ENCODE data around the gene TBX21.

TBX21 gene, protein sequence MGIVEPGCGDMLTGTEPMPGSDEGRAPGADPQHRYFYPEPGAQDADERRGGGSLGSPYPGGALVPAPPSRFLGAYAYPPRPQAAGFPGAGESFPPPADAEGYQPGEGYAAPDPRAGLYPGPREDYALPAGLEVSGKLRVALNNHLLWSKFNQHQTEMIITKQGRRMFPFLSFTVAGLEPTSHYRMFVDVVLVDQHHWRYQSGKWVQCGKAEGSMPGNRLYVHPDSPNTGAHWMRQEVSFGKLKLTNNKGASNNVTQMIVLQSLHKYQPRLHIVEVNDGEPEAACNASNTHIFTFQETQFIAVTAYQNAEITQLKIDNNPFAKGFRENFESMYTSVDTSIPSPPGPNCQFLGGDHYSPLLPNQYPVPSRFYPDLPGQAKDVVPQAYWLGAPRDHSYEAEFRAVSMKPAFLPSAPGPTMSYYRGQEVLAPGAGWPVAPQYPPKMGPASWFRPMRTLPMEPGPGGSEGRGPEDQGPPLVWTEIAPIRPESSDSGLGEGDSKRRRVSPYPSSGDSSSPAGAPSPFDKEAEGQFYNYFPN

DNA sequence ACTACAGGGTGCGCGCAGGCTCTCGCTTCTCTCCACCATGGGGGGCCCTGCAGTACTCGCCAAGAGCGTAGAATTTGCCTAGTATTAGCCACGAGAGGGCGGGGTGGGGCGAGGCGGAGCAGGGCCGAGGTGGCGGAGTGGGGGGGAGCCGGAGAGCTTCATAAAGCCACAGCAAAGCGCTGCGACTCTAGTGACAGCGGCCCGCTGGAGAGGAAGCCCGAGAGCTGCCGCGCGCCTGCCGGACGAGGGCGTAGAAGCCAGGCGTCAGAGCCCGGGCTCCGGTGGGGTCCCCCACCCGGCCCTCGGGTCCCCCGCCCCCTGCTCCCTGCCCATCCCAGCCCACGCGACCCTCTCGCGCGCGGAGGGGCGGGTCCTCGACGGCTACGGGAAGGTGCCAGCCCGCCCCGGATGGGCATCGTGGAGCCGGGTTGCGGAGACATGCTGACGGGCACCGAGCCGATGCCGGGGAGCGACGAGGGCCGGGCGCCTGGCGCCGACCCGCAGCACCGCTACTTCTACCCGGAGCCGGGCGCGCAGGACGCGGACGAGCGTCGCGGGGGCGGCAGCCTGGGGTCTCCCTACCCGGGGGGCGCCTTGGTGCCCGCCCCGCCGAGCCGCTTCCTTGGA, at the start of gene TBX21:
Gene TBX21 (plus strand): TSS at position 190 of the 627 bp plus-strand sequence. CDS start 219 bp downstream, at position 409.
- DNase-seq: peak in 2 of 58 donors; percentile 11 to 25

DNA sequence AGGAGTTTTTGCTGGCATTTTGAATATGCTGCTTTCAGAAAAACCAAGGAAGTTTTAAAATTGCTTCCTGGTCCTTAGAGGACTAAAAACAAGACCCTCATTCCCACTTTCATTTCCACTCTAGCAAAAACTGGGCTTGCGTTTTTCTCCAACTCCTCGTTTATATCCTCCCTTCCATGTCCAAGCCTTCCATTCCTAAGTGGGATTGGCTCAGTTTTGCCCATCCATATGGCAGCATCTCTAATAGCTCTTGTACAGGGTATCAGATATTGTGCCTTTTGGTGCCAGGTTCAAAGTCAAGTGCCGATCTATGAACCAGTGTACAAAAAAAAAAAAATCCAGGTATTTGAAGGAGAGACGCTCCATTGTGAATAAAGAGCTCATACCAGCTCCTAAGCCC, 49.0 kb upstream of the TBX21 start:
- DNase-seq: no peak

DNA sequence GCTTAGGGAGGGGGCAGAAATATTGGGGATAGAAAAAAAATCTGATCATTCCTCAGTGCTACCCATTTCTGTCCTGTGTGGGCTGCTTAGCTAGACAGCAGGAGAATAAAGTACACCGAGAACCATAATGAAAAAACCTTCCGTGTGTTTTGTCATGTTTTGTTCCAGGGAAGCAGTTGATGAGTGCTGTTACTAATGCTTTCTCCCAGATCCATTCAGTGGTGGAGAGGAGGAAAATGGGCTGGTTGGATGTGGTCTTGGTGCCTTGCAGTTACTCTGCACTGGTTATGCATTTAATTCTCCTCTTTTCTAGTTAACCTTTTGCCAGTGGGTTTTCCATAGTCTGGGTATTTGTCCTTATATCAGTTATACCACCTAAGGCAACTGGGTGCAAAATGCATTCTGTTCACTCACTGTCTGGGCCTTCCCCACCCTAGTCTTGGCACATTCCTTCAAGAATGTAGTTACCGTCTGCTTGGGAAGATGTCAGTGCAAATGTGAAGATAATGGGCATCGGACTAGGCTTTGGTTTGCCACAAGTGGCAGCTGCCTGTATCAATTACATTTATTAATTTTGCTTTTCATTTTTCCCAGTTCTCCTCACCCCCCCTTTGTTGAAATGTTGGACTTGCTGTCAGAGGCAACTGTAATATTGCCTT, 48.4 kb upstream of the TBX21 start:
- no peak for DNase-seq

DNA sequence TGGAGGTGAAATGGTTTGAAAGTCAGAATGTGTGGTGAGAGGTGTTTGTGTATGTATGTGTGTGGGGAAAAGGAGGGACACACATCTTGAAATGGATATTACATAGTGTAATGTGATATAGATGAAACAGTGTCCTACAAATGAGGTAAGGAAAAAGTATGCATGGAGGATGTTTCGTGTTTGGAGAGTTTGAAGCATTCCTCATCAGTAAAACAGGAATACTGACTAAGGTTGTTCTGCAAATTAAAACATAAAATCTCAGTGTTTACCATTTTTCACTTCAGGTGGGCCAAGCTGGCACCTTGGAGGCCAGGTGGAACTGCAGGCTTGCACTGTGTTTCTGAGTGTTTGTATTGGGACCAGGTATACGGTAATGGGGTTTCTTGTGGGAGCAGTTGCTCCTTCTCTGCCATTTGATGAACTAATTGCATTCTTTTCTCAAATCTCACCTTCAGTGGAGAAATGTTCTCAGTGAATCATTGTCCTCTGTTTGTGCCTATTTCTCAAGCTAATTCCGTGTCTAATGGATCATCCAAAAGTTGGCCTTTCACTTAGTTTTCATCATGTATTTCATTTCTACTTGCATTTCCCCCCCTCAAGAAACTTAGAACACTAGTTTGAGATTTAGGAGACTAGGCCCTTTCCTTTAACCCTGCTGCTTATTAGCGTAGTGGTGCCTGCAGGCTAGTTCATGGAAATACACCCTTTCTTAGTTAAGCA, 47.3 kb upstream of the TBX21 start:
- no peak for DNase-seq

DNA sequence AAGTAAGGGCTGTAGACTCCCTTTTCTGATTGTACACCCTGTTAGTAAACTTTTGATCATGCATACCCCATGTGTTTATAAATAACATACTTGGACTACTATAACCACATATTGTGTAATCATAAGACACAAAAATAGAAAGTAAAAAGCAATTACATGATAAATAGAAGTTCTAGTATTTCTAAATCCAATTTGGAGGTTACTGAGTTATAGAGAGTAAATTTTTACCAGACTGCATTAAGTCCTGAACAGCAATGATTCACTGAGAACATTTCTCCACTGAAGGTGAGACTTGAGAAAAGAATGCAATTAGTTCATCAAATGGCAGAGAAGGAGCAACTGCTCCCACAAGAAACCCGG, 46.8 kb upstream of the TBX21 start:
- DNase-seq: no peak

DNA sequence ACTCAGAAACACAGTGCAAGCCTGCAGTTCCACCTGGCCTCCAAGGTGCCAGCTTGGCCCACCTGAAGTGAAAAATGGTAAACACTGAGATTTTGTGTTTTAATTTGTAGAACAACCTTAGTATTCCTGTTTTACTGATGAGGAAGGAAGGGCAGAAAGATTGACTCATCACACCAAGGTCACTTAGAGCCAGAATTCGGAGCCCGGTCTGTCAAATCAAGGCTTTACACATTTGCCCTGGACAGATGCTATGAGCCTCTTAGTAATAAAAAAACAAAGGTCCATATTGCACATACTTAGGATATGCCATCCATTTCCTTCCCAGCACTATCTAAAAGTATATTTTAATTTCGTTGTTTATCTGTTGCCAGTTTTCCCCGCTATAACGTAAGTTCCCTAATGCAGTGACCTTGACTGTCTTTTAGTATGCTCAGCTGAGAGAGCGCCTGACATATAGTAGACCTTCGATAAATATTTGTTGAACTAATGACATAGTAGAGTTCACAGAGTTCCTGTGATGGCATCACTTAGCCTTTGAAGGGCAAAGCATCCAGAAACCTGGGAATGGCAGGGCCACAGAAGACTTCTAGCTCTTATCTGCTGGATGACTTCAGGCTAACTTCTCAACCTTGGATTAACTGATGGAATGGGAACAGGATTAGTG, 46.2 kb upstream of the TBX21 start:
- DNase-seq: no peak

DNA sequence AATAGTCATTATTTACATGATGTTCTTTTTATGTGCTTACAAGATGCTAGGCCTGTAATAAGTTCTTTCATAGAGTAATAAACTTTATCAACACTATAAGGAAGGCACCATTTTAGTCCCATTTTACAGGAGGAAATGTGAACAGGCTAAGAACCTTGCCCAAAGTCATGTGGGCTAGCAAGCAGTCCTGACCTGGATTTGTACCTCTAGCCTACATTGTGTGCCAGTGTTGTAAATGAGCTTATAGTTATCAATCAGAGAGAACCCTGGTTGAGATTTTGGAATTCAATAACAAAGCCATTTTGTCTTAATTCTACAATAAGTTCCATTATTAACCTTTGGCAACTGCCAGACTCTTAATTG, 45.7 kb upstream of the TBX21 start:
- no peak for DNase-seq

DNA sequence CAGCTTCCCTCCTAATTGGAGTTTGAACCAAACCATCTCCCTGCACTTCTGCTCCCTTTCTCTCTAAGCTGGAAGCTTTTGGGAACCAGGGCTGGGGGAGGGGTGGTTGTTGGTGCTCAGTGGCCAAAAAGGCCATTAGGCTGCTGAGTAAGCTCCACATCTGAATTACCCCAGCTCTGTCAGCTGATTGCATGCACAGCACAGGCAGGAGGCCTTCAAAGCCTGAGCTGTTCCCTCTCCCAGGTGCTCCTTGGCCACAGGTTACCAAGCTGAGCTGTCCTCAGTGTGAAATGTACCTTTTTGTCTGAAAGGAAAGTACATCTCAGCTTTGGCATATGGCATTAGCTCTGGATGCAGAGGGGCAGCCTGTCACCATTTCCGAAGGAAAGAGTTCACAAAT, 45.3 kb upstream of the TBX21 start:
- peak in 28 of 58 donors; percentile 10 to 63 (median 36) for DNase-seq

DNA sequence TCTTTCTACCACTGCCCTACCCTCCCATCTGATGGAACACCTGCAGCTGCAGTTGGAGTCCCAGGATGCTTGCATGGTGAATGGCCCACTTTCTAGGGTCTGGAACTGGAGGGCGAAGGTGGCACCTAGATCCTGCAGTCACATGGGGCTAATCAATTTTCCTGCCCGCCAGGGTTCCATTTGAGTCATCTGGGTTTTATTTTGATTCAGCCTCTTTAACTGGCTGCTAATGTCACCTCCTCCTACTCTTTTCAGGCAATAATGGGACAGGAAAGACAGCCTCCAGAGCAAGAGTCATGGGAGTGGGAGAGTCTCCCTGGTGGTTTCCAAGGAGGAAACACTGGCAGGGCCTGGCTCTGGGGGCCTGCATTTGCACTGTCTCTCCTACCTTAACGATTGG, 42.9 kb upstream of the TBX21 start:
- DNase-seq: no peak

DNA sequence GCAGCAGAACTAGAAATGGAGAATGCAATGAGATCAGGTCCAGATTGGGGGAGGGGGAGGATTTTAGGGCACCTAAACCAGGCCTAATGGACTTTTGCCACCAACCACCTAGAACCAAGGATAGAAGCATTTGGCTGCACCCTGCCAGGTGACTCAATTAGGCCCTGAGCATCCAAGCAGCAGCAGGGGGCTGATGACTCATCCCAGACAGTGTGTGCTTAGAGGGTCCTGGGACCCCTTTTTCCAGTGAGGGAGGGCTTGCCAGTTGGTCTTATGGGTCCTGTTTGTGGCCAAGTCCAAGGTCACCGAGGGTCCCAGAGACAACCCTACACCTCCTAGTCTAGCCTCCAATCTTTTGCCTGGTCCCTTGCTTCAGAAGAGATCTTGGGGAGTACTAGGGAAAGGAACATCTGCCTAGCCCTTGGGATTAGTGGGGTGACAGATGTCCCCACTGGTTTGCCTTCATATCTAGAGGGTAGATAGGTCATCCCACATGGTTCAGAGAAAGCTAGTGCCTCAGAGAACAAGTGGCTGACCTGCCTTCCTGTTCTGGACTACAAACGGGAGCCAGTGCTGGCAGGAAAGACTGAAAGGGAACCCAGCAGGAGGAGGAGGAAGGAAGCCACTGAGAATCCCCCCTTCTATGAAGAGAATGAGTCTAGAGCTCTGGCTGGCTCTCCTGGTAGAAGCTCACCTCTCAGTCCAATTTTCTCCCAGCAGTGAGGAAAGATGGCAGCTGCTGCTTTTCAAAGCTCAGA, 40.7 kb upstream of the TBX21 start:
- DNase-seq: no peak

DNA sequence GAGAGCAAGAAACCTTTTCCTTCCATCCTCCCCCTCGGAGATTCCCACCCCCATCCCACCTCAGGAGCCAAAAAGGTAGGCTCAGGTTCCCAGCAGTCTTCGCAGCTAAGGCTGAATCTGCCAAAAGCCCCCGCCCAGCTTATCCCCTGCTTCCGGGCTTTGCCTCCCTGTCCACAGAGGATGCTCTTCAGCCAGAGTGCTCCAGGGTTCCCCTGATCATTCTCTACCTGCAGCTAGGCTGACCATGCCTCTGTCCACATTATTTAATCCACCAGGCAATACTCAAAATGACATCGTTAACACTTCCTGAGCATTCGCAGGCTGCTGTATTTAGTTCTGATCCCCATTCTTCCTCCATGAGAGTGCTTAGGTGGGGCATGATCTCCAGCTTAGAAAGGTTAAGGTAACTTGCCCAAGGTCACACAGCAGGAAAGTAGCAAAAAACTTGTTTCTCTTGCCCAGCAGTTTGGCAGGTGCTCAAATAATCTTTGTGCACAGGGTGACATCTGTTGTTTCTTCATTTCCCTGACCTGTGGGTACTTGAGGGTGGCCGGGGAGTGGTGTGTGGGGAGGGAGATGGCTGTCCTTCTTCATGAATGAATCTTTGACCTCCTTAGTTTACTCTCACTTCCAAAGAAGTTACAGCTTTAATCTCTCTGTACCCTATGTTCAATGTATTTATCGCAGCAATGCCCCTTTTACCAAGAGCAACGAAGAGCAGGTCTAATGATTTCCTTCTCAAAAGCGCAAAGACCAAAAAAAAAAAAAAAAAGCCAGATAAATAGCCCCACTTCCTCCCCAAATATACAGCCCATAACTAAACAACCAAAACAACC, 39.9 kb upstream of the TBX21 start:
- DNase-seq: no peak

DNA sequence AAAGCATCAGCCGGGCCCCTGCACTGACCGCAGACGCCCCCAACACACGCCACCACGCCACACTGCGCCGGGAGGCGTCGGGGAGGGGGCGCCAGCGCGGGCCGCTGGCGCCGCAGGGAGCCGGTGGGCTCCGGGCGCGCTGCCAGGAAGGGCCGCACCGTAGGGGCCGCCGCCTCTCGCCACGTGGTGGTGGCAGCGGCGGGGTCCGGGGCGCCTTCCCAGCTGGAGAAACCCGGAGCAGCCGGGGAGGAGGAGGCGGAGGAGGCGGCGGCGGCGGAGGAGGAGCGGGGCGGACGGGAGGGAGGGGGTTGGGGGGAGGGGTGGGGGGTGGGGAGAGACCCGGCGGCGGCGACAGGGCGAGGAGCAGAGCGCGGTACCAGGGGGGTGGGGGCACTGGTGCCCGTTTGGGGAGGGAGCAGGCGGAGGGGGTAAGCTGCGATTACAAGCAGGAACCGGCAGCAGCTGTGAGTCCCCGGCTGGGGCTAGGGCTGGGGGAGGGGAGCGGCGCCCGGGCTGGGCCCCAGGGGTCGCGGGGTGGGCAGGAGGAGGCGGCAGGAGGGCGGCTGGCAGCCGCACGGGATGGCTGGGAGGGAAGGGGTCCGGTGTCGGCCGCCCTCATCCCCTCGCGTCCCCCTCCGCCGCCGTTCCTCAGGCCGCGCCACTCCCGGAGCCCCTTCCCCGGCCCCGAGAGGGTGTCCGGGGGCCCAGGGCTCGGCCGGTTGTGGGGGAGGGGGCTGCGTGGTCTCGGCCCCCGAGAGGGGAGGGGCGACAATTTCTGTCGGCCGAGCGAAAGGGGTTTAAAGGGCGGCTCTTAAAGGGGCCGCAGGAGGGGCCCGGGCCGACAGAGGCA, 39.1 kb upstream of the TBX21 start, which contains the start of gene TBKBP1:
Gene TBKBP1 (plus strand): TSS at position 431 of the 850 bp plus-strand sequence. CDS start 1,952 bp downstream, outside the sequence.
- DNase-seq: peak in 37 of 58 donors; percentile 7 to 77 (median 51)

DNA sequence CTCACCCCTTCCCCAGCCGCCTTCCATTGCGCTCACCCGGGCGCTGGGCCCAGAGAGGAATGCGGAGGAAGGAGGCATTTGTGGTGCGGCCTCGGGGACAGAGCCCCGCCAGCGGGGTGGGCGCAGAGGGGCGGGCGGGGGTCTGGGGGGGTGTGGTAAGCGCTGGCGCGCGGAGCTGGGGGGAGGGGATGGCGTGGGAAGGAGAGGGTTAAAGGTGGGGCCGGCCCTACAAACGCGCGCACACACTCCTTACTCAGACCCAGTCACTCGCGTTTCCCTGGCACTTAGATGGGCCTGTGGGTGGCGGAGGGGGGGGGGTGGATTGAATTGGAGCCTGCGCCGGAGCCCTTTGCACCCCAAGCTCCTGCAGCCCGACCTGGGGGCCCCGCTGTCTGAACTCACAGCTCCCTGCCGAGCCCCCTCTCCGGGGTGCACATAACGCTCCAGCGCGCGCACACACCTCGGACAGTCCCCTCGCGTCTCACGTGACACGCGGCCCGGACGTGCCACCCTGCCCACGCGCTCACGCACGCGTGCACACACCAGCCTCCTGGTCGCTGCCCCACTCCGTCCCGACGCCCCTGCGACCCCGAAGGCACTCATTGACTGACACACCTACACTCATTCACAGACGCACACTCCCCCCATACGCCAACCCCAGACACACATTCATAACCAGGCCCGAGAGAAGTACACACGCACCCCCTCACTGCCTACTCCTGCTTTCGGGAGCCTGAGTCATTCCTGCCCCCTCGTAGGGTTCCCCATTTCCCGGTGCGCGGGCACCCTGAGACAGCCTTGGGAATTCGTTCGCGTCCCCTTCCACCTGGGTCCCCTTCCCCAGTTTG, 38.2 kb upstream of the TBX21 start:
- peak in 44 of 58 donors; percentile 20 to 80 (median 53) for DNase-seq

DNA sequence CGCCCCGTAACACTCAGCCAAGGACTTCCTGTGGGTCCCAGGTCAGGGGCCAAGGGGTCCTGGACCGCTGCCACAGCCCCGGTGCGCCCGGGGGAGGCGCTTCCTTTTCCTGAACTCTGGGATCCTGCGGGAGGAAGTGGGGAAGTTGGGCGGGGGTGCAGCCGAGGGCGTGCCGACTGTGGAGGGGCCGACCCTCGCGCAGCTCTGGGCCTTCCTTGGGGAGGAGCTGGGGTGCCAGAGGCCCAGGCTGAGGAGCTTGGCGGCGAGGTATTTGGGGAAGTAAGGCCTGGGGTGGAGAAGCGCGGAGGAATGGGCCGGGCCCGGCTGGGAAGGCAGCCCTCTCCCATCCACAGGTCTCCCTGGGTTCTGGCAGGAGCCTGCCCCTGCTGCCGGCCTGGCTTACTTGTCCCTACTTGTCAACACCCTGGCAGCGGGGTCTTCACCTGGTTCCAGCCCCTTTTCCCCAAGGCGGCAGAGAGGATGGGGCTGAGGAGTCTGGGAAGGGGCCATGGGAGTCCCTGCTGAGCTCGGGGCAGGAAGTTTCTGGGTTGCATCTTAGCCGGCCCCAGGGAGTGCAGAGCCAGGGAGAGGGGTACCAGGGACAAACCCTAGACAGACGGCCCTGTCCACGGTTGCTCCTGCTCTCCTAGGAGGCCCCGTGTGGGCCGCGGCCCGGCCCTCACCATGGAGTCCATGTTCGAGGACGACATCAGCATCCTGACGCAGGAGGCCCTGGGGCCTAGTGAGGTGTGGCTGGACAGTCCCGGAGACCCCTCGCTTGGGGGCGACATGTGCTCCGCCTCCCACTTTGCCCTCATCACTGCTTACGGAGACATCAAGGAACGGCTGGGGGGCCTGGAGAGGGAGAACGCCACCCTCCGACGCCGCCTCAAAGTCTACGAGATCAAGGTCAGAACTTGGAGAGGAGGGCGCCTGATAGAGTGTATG, 37.3 kb upstream of the TBX21 start:
- peak in 1 of 58 donors; percentile 52 for DNase-seq

DNA sequence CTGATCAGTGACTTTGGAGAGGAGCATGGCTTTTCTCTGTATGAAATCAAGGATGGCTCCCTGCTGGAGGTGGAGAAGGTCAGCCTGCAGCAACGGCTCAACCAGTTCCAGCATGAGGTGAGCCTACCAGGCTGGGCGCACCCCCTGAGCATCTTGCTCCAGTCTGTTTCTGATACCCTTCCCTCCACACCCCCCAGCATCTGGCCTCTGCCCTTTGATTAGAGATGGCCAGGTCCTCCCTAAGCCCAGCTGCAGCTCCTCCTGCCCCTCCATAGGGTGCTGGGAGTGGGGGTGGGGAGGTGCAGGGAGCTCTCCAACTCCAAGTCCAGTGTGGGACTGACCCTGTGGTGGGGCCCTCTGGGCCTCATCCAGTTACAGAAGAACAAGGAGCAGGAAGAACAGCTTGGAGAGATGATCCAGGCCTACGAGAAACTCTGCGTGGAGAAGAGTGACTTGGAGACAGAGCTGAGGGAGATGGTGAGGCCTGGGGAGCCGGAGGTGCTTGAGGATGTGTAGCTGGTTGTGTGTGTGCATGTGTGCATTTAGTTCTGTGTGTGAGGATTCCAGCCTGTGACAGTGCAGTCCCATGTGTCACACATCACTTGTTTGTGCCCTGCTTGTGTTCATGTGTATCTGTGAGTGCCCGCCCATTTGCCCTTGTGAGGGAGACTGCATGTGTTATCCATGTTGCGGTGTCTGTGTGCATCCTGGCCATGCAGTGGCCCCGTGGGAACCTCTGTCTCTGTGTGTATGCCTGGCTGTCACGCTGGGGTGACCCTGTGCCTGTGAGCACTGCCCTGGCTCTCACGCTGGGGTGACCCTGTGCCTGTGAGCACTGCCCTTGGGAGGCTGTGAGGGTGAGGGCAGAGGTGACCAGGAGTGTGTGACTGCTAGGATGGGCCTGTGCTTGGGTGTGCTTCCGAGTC, 36.1 kb upstream of the TBX21 start:
- no peak for DNase-seq

All from anterior cingulate cortex (tissue), 58 donors.